ENCODE results near the gene TUSC2.
A peak's percentile ranks its signal among the peaks of the same experiment; 100 is the strongest.

TUSC2 gene

GRCh38 chr3:50294492-50295403, 33.3 kb downstream of the TUSC2 start:
- DNase-seq: no peak
- no peak for TF ChIP-seq CTCF (IDR thresholded peaks at IDR 0.05; ENCODE audit: low read depth, low read length)
- H3K27me3 ChIP-seq (ENCODE audit: insufficient read depth, low read depth, severe bottlenecking): no peaks in the 10 kb centered on the region
- no peaks in the 10 kb centered on the region for H3K9me3 ChIP-seq (ENCODE audit: severe bottlenecking)
- peaks cover 12% of the 10 kb centered on the region for H3K36me3 ChIP-seq
- no peak overlapping the region for H3K4me3 ChIP-seq (ENCODE audit: low read depth, low read length)
- H3K27ac ChIP-seq: no peak overlapping the region

DNA sequence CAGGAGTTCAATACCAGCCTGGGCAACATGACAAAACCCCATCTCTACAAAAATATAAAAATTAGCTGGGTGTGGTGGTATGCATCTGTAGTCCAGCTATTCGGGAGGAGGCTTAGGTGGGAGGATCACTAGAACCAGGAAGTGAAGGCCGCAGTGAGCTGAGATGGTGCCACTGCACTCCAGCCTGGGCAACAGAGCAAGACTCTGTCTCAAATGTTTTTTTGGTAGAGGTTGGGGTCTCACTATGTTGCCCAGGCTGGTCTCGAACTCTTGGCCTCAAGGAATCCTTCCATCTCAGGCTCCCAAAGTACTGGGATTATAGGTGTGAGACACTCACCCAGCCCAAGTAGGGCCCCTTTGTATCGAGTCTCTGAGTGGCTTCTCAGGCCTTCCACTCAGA, 33.9 kb downstream of the TUSC2 start:
- H3K9me3 ChIP-seq (ENCODE audit: severe bottlenecking): no peaks in the 10 kb centered on the region
- no peak overlapping the region for H3K27ac ChIP-seq
- H3K36me3 ChIP-seq: peaks cover 19% of the 10 kb centered on the region
- no peak for DNase-seq
- TF ChIP-seq CTCF (IDR thresholded peaks at IDR 0.05; ENCODE audit: low read depth, low read length): no peak
- no peak overlapping the region for H3K4me3 ChIP-seq (ENCODE audit: low read depth, low read length)
- H3K27me3 ChIP-seq (ENCODE audit: insufficient read depth, low read depth, severe bottlenecking): no peaks in the 10 kb centered on the region

DNA sequence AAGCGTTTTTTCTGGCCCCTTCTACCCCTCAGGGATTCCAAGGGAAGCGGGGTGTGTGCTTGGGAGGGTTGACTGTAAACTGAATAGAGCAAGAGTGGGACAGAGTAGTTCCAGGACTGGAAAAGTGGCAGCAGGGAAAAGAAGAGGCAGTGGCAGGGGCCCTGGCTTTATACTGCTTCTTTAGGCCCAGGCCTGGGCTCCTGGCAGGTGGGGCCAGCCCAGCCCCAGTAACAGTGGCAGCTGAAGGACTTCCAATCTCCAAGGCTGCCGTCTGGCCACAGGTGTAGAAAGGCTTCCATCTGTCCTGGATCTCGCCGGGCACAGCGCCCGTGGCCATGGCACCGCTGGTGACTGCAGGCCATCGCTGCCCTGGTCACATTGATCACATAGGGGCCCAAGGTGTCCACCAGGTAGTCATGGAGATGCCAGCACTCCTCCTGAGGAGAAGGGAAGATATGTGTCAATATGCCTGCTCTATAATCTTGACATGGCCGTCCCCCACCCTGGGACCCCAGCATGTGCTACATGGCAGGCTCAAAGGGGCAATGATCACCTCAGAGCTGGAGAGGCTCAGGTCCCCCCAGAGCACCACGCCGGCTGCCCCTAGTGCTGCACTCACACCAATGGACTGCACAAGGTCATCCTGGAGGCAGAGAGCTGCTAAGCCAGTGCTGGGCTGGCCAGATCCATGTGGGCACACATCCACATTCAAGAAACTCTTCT, 34.8 kb downstream of the TUSC2 start:
- DNase-seq: no peak
- Histone ChIP-seq H3K9me3 (ENCODE audit: severe bottlenecking) (no peaks in the 10 kb centered on the region), H3K4me3 (ENCODE audit: low read depth, low read length) (peak overlapping the region; percentile 25), H3K27me3 (ENCODE audit: insufficient read depth, low read depth, severe bottlenecking) (no peaks in the 10 kb centered on the region), H3K27ac (peak overlapping the region; percentile 64), H3K36me3 (peaks cover 27% of the 10 kb centered on the region)
- TF ChIP-seq CTCF (IDR thresholded peaks at IDR 0.05; ENCODE audit: low read depth, low read length): no peak

- peak within 1 kb of the TSS; percentile 71 for H3K4me3 ChIP-seq (ENCODE audit: low read depth, low read length)
- H3K9me3 ChIP-seq (ENCODE audit: severe bottlenecking): no peaks in the 10 kb centered on the region
- peaks cover 33% of the 10 kb centered on the region for H3K36me3 ChIP-seq
- peak within 1 kb of the TSS; percentile 78 for H3K27ac ChIP-seq
- H3K27me3 ChIP-seq (ENCODE audit: insufficient read depth, low read depth, severe bottlenecking): no peaks in the 10 kb centered on the region
- no peak for TF ChIP-seq CTCF (IDR thresholded peaks at IDR 0.05; ENCODE audit: low read depth, low read length)
- DNase-seq: peak; percentile 97
Observed at GRCh38 chr3:50292159-50293078, 35.6 kb downstream of the TUSC2 start, which contains the start of gene IFRD2. TSS of gene IFRD2 (minus strand) at chr3:50292429. CDS start at chr3:50292274, 155 bp downstream.

DNA sequence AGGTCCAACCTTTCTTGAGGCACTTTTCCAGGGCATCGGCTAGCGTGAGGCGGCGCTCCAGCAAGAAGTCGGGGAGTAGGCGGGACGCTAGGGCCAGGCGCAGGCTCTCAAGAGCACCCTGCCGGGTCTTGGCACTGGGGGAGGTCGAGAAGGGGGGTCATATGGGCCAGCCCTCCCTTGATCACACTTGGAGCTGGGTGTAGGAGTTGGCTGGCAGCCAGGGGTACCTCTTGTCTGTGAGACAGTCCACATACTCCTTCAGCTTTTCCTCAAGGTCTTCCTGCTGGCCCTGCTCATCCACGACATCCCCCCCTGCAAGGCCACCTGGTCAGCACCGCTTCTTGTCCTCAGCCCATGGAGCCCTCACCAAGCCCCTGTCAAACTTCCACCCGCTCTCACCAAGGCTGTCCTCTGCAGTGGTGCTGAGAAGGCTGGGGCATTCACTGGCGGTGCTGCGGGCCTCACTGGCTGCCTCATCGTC, 37.8 kb downstream of the TUSC2 start:
- TF ChIP-seq CTCF (IDR thresholded peaks at IDR 0.05; ENCODE audit: low read depth, low read length): no peak

More for the DNA sequence above, 37.8 kb downstream of the TUSC2 start:
- no peak for DNase-seq
- Histone ChIP-seq H3K27me3 (ENCODE audit: insufficient read depth, low read depth, severe bottlenecking) (no peaks in the 10 kb centered on the region), H3K9me3 (ENCODE audit: severe bottlenecking) (no peaks in the 10 kb centered on the region), H3K36me3 (peaks cover 36% of the 10 kb centered on the region), H3K27ac (no peak overlapping the region), H3K4me3 (ENCODE audit: low read depth, low read length) (no peak overlapping the region)

Data from WERI-Rb-1 (cell line).